ENCODE results near the gene COL1A2. TPM values are rescaled to one million over a fixed set of nuclear protein-coding genes. Genes with fewer than 3 reads are reported as not detected.

COL1A2 gene
- total RNA-seq, 4 donors from 2014 or later, result 59.1 to 10,885 (median 259) TPM

DNA sequence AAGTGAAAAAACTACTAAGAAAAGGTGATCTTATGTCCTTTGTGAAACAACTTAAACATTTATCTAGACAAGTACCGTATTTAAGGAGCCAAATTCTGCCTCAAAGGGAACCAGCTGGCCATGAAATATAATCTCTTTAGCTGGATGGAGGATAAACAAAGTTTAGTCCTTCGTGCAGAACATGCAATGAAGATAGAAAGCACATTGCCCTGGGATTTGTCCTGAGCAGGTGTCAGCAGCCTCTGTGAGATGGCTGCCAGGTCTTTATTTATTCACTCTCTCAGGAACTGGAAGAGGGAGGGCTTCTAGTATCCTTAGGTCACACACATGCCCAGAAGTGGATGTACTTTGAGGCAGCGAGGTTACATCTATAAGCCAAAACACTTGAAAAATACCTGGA lies 57.5 kb downstream of the COL1A2 start:
- no peak overlapping the region for H3K4me3 ChIP-seq
- H3K36me3 ChIP-seq, result peaks cover 0 to 2% of the 10 kb centered on the region in 2 donors
- no peak for DNase-seq
- H3K4me1 ChIP-seq, result no peaks in the 10 kb centered on the region
- H3K9me3 ChIP-seq, result no peaks in the 10 kb centered on the region
- H3K27ac ChIP-seq, result no peak overlapping the region
- TF ChIP-seq CTCF (IDR thresholded peaks at IDR 0.05), result no peak
- TF ChIP-seq POLR2A (IDR thresholded peaks at IDR 0.05), result no peak
- intact Hi-C loops (cut with DNase I; ENCODE audit: low total_unique reads), result no loop called here
- no peaks in the 10 kb centered on the region for H3K27me3 ChIP-seq

DNA sequence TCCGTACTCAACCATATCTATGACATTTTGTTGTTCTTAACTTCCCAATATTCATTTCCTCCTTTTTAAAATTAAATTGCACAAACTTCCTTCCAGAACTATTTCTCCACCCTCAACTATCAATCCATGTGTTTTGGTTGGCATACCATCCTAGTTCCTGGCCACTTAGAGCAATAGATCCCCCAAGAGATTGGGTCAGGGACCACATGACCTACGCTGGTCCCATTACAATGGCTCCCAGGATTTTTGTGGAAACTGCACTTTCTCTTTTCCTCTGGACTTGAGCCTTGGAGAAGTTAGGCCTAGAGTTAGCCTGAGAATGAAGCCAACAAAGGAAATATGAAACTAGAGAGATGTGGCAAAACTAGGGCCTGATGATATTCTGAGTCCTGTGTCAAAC lies 59.2 kb downstream of the COL1A2 start:
- DNase-seq, result no peak
- Histone ChIP-seq H3K27me3 (no peaks in the 10 kb centered on the region), H3K36me3 (no peaks in the 10 kb centered on the region), H3K4me1 (no peaks in the 10 kb centered on the region), H3K9me3 (no peaks in the 10 kb centered on the region), H3K4me3 (no peak overlapping the region), H3K27ac (no peak overlapping the region)
- intact Hi-C loops (cut with DNase I; ENCODE audit: low total_unique reads), result no loop called here
- TF ChIP-seq CTCF (IDR thresholded peaks at IDR 0.05) (no peak), POLR2A (IDR thresholded peaks at IDR 0.05) (no peak)

GRCh38 chr7:94458041-94458440 lies 63.3 kb downstream of the COL1A2 start:
- H3K27ac ChIP-seq, result no peak overlapping the region
- no peak for DNase-seq
- no peaks in the 10 kb centered on the region for H3K4me1 ChIP-seq
- H3K27me3 ChIP-seq, result no peaks in the 10 kb centered on the region
- TF ChIP-seq POLR2A (IDR thresholded peaks at IDR 0.05), result no peak
- no peak for TF ChIP-seq CTCF (IDR thresholded peaks at IDR 0.05)
- no peaks in the 10 kb centered on the region for H3K36me3 ChIP-seq
- H3K4me3 ChIP-seq, result no peak overlapping the region
- intact Hi-C loops (cut with DNase I; ENCODE audit: low total_unique reads), result no loop called here
- no peaks in the 10 kb centered on the region for H3K9me3 ChIP-seq

- Histone ChIP-seq H3K27ac (no peak overlapping the region), H3K27me3 (no peaks in the 10 kb centered on the region), H3K4me3 (no peak overlapping the region), H3K4me1 (no peaks in the 10 kb centered on the region), H3K9me3 (no peaks in the 10 kb centered on the region), H3K36me3 (no peaks in the 10 kb centered on the region)
- intact Hi-C loops (cut with DNase I; ENCODE audit: low total_unique reads), result no loop called here
- TF ChIP-seq CTCF (IDR thresholded peaks at IDR 0.05) (no peak), POLR2A (IDR thresholded peaks at IDR 0.05) (no peak)
- DNase-seq, result no peak
Observed at GRCh38 chr7:94466516-94466915, 71.8 kb downstream of the COL1A2 start.

GRCh38 chr7:94471604-94472003 lies 76.9 kb downstream of the COL1A2 start:
- Histone ChIP-seq H3K9me3 (no peaks in the 10 kb centered on the region), H3K4me3 (no peak overlapping the region), H3K4me1 (no peaks in the 10 kb centered on the region), H3K27me3 (no peaks in the 10 kb centered on the region), H3K36me3 (no peaks in the 10 kb centered on the region), H3K27ac (no peak overlapping the region)
- intact Hi-C loops (cut with DNase I; ENCODE audit: low total_unique reads), result no loop called here
- no peak for DNase-seq
- TF ChIP-seq CTCF (IDR thresholded peaks at IDR 0.05) (no peak), POLR2A (IDR thresholded peaks at IDR 0.05) (no peak)
